SHP77 treated with DMSO at 0.1 percent for 48 hours (cell line): ENCODE data around the gene CTLA4.
"Not testable (repeated sequence)": the region's sequence is repeated elsewhere in the genome, so short reads cannot be mapped to it uniquely, and the experiment has no call there.

Experiments
- DNase-seq: peaks from one replicate; lab custom pipeline; 2025; lab: John Stamatoyannopoulos, UW

Gene CTLA4

DNA sequence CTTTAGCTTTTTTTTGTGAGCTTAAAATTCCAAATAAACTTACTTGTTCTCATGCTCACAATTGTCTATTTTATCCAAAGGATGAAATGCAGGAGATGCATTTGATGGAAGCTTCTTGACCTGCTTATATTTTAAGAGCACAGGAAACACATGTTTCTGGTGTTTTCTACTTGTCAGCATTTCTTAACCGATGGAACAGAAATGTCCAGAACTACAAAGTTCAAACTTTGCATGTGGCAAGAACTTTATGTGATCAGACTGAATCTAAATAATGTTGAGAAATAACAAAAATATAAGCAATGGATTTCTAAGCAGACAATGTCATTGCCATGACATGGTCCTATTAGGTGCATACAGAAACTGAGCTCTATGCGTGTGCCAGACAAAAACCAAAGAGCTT, 9.9 kb upstream of the CTLA4 start:
- no peak for DNase-seq

- no peak for DNase-seq
These were observed 9.4 kb upstream of the CTLA4 start for GRCh38 chr2:203858176-203858575.

GRCh38 chr2:203859030-203859789, 8.4 kb upstream of the CTLA4 start:
- no peak for DNase-seq

GRCh38 chr2:203861197-203861596, 6.4 kb upstream of the CTLA4 start:
- no peak for DNase-seq

DNA sequence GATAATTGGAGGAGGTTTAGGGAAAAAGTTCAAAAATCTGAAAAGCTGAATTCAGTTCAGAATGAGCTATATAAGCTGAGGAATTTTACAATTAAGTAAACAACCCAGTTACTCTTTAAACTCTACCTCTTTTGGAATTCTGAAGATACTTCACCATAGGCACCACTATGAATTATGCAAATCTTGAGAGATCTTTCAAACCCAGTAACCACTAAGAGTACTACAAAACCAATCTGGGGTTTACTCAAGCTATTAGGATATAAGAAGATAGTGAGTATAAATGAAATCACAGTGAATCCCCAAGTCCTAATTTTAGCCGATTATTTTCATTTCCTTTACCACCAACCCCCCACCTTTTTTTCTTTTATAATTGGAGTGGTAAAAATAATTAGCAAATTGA, 6.0 kb upstream of the CTLA4 start:
- DNase-seq, result no peak

DNA sequence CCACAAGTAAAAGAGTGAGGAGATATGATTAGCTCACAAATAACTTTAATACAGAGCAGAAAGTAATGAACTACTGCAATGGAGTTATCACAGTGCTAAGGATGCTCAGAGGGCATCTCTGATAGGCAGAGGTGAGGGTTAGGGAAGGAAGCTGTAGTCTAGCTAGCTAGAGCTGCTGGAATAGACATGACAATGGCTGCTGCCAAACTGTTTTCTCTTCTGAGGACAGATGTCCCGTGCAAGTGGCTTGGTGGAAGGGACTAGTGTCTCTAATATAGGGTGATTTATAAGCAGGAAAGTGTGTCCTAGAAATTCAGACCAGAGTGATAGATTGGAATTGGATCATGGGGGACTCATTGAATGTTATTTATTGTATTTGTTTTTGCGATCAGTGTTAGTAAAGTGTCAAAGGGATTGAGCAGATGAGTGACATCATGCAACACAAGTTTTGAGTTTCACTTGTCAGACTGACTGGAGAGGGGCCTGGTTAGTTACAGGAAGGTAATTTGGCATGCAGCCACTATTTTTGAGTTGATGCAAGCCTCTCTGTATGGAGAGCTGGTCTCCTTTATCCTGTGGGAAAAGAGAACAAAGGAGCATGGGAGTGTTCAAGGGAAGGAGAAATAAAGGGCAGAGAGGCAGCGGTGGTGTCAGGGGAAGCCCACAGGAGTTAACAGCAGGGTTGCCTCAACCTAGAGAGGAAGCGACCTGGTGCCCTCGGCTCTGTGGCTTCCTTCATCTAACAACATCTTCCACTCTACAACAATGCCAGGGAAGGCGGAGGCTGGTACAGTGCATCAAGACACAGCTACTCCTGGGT, 1.9 kb downstream of the CTLA4 start:
- DNase-seq, result no peak

- no peak for DNase-seq
These were observed 2.9 kb downstream of the CTLA4 start for GRCh38 chr2:203870481-203870880.

DNA sequence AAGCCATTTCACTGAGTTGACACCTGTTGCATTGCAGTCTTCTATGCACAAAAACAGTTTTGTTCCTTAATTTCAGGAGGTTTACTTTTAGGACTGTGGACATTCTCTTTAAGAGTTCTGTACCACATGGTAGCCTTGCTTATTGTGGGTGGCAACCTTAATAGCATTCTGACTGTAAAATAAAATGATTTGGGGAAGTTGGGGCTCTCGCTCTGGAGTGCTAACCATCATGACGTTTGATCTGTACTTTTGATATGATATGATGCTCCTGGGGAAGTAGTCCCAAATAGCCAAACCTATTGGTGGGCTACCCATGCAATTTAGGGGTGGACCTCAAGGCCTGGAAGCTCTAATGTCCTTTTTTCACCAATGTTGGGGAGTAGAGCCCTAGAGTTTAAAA, 3.4 kb downstream of the CTLA4 start:
- no peak for DNase-seq

- DNase-seq, result no peak
These were observed 3.9 kb downstream of the CTLA4 start for GRCh38 chr2:203871371-203871983.

DNA sequence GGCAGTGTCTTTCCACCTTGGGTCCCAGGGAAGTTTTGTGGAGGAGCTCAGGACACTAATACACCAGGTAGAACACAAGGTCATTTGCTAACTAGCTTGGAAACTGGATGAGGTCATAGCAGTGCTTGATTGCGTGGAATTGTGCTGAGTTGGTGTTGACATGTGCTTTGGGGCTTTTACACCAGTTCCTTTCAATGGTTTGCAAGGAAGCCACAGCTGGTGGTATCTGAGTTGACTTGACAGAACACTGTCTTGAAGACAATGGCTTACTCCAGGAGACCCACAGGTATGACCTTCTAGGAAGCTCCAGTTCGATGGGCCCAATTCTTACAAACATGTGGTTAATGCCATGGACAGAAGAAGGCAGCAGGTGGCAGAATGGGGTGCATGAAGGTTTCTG, 5.9 kb downstream of the CTLA4 start:
- DNase-seq, result no peak

DNA sequence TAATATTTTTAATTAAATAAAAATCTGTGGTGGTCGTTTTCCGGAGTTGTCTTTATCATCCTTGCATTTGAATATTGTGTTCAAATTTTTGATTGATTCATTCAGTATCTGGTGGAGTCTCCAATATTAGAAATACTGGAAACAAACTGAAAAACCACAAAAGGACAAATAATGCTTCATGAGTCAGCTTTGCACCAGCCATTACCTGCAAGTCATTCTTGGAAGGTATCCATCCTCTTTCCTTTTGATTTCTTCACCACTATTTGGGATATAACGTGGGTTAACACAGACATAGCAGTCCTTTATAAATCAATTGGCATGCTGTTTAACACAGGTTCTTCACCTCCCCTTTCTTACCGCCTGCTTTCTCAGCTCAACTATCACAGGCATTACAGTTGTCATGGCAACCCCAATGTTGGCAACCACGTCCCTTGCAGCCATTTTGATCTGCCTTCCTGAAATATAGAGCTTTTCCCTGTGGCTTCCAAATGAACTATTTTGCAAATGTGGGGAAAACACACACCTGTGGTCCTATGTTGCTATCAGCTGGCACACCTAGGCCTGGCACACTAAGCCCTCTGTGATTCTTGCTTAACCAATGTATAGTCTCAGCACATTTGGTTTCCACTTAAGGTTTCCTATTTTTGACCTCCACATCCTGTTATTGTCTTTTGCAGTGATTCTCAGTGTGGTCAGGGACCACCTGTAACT, 6.5 kb downstream of the CTLA4 start:
- no peak for DNase-seq

- DNase-seq, result no peak
These were observed 7.9 kb downstream of the CTLA4 start for GRCh38 chr2:203875471-203875870.

- no peak for DNase-seq
These were observed 8.8 kb downstream of the CTLA4 start for GRCh38 chr2:203876328-203876727.

DNA sequence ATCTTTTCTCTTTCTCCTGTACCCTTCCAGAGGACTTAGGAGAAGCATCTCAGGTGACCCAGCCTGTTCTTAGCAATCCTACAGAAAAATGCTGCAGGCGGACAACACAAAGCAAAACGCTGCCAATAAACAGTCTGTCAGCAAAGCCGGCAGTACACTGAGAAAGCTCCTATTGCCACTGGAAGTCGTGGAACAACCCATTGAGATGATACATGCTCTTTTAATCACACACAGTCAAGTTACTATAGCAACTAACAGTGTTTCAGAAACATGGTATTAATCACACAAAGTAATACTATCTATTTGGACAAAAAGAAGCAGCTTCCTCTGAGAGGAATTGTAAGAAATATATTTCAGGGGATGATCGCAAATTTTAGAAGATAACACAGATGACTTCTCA, 10.5 kb downstream of the CTLA4 start:
- no peak for DNase-seq

DNA sequence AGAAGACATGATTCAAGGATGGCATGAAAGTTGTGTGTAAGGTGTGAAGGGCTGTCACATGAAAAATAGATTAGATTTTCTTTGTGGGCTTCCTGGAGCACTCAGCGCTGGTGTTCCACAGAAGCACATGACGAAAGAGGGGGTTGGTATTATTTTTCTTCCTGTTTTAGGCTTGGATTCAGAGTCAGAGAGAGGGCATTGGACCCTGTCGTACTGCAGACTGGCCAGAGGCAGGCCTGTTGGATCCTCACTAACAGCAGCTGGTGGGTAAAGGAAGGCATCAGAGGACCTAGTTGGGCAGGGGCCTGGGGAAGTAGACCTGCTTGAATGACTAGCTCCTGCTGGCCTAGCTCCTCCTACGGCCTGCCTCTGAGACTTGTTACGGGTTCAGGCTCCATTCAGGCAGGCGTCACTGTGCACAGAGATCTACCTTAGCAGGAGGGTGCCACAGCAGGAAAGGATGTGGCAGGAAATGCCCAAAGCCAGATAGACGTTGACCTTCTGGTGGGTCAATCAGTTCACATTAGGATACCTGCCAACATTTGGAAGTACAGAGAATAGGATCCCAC, 13.1 kb downstream of the CTLA4 start:
- no peak for DNase-seq

- not testable (repeated sequence) for DNase-seq
These were observed 13.6 kb downstream of the CTLA4 start for GRCh38 chr2:203881185-203881584.

DNA sequence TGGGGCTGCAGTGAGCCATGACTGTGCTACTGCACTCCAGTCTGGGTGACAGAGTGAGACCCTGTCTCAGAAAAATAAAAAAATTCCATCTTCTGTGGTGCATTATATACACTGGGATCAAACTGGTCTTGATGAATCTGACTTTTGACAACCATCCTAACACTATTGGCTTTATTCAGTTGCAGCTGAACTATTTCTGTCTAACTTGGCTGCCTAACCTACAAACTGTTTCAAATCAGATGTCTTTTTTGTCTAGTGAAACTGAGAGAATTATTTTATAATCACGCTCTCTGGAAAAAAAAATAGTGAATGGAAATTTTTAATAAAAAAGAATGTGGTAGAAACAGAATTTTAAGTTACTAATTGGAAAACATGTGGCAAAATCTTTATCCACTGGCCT, 15.0 kb downstream of the CTLA4 start:
- no peak for DNase-seq

DNA sequence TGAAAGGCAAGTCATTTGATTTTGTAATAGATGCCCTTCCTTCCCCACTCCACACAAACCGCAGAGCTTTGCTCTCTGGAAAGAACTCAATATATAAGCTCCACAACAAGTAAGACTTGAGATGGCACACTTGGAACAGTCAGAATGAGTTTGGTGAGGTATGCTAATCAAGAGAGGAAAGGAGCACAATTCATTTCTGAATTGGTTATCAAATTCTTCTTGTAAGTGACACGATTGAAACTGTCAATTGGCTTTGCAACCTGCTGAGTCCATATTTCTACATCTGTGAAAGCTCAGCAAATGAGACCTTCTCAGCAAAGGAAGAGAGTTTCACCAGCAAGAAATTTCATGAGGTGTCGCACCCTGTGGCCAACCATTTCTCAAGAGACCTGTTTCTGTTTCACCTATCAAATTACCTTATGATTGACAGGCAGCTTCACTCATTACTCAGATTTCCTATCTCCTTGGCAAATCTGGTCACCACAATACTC, 19.1 kb downstream of the CTLA4 start:
- DNase-seq, result no peak

DNA sequence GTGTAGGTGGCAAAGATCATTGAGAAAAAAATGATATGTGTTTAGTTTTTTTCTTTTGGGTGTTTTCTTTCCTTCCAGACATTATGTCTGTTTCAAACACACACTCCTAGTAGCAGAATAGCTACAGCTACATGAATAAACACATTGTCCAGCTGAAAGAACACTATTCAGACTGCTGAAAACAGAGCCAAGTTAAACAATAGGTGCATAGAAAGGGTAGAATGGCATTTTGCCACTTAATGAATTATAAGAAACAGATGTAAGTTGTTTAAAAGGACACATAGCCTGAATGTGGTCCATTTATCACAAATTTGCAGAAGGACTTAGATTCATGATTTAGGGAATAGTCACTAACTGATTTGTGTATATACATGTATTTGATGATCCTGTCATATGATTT, 20.1 kb downstream of the CTLA4 start:
- no peak for DNase-seq

DNA sequence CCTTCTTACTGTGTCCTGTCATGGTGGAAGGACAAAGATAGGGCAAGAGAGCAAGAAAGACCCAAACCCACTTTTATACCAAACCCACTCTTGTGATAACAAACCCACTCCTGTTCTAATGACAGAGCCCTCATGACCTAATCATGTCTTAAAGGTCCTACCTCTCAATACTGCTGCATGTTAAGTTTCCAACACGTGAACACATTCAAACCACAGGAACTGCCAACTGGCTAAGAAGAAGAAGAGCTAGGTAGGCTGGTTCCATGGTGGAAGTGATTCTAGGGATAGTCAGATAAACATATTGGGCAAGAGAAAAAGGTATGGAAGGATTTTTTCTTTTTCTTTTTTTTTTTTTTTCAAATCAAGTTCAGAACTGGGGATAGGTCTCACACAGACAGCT, 22.0 kb downstream of the CTLA4 start:
- no peak for DNase-seq

DNA sequence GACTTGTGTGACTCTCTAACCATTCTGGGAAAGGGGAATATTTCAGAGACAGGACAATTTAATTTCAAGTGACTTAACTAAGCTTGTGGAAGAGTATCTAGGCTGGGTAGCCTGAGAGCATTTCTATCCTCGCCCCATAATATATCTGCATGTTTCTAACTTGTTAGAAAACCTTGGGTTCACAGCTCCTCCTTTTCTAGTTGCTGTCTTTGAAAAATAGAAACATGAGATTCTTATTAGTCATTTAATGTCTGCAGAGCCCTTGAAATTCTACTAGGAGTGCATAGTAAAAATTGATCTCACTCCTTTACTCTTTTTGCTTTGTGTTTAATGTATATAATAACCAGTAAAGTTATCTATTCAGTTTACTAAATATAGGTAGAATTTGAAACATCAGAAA, 22.4 kb downstream of the CTLA4 start:
- DNase-seq, result no peak

- no peak for DNase-seq
These were observed 23.2 kb downstream of the CTLA4 start for GRCh38 chr2:203890733-203891132.
